ENCODE results near the gene TYW1.
"Not testable (repeated sequence)": the region's sequence is repeated elsewhere in the genome, so short reads cannot be mapped to it uniquely, and the experiment has no call there.

Gene TYW1, protein sequence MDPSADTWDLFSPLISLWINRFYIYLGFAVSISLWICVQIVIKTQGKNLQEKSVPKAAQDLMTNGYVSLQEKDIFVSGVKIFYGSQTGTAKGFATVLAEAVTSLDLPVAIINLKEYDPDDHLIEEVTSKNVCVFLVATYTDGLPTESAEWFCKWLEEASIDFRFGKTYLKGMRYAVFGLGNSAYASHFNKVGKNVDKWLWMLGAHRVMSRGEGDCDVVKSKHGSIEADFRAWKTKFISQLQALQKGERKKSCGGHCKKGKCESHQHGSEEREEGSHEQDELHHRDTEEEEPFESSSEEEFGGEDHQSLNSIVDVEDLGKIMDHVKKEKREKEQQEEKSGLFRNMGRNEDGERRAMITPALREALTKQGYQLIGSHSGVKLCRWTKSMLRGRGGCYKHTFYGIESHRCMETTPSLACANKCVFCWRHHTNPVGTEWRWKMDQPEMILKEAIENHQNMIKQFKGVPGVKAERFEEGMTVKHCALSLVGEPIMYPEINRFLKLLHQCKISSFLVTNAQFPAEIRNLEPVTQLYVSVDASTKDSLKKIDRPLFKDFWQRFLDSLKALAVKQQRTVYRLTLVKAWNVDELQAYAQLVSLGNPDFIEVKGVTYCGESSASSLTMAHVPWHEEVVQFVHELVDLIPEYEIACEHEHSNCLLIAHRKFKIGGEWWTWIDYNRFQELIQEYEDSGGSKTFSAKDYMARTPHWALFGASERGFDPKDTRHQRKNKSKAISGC

DNA sequence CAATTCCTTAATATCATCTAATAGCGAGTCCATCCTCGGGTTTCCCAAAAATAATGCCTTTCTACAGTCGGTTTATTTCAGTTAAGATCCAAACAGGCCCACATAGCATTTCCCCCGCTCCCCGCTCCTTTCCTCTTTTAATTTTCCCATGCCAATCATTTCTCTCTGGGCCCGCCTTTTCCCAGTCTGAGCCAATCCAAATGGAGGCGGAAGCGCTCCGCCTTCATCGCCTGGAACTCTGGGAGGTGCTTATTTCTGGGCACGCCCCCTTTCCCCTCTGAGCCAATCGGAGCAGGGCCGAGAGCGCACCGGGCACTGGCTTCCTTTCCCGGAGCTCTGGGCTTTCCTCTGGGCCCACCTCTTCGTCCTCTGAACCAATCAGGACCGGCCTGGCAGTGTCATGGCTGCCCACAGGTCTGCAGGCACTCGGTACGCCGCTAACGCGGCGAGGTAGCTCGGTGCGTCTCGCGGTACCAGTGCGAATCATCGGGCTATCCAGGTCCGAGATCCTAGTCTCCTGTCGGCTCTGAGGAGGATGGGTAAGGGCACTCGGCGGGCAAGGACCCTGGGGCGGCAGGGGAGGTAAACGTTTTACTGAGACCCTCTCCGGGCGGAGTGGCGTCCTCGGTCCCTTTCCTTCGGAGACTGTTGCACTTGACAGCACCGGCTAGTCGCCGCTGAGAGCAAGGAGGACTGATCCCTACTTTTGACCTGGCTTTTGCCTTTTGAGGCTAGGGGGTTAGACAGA is at the start of gene TYW1:
TSS of gene TYW1 (plus strand) at position 390 of the 748 bp plus-strand sequence. CDS start at position 536, 146 bp downstream.
- DNase-seq, result peak; percentile 98

DNA sequence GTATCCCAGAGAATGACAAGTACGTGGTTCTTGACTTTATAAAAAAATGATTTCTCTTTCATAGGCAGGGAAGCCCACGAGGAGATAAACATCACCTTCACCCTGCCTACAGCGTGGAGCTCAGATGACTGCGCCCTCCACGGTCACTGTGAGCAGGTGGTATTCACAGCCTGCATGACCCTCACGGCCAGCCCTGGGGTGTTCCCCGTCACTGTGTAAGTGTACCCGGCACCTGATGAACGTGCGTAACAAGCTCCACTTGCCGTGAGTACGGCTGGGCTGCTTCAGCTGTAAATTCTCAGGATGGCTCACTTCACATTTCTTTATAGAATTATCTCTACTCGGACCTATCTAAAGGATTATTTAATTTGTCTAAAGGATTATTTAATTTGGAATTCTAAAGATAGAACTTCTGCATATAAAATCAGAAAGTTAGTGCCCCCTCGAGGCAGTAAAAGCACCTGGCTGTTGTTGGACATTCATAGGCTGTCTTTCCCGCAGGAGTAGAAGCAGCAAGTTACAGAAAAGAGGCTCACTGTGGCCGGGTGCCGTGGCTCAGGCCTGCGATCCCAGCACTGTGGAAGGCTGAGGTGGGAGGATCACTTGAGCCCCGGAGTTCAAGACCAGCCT is 48.0 kb upstream of the TYW1 start:
- no peak for DNase-seq

DNA sequence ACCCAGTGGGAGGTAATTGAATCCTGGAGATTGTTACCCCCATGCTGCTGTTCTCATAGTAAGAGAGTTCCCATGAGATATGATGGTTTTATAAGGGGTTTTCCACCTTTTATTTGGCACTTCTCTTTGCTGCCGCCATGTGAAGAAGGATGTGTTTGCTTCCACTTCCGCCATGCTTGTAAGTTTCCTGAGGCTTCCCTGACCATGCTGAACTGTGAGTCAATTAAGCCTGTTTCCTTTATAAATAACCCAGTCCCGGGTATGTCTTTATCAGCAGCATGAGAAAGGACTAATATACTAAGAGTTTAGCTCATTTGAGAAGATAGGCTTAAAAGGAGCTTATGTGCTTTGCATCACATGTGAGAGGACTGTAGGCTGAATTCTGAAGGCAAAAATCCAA is 46.3 kb upstream of the TYW1 start:
- DNase-seq, result no peak

DNA sequence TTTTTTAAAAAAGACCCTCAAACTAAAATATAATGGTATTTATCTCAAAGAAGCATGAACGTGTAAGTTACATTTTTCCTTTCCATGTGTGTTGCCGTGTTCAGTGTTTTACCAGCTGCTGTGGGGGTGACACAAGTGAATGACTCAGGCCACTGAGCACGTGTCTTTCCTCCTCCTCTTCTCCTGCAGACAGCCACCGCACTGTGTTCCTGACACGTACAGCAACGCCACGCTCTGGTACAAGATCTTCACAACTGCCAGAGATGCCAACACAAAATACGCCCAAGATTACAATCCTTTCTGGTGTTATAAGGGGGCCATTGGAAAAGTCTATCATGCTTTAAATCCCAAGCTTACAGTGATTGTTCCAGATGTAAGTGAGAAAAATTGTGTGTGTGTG is 45.9 kb upstream of the TYW1 start:
- no peak for DNase-seq

DNA sequence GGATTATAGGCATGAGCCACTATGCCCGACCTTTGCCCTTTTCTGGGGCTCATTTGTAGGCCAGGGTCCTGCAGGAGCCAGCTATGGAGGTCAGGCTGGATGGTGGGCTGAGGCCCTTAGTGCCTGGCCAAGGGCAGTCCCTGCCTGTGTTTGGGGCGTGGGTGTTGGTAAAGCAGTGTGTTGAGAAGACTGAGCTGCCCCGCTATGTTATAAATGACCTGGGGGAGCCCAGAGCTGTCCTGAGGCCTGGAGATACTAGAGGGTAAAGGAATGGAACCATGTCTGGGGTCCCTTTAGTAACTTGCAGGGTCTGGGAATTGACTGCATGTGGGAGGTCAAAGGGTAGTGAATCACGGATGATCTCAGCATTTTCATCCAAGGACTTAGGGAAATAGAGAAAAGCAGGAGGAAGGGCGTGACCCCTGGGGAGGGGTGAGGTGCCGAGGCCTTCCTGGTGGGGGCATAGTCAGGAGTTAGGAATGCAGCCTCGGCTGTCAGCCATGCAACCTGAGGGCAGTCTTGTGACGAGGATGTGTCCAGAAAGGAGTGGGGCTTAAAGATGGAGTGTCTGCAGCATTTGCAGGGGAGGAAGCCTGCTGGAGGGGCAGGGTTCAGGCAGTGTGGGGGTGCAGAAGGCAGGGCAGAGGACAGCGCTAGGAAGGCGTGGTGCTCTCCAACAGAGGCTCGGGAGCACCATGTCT is 44.1 kb upstream of the TYW1 start:
- DNase-seq, result no peak

DNA sequence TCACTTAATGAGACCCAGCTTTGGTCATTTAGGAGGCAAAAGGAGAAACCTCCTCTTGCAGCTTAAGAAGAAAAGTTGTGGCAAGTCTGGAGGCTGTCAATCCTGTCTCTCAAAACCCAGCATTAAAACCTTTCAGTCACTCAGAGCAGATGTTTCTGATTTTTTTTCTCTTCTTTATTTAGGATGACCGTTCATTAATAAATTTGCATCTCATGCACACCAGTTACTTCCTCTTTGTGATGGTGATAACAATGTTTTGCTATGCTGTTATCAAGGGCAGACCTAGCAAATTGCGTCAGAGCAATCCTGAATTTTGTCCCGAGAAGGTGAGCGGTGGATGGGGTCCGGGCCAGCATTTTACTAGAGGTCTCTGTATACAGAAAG is 43.6 kb upstream of the TYW1 start:
- DNase-seq, result no peak

DNA sequence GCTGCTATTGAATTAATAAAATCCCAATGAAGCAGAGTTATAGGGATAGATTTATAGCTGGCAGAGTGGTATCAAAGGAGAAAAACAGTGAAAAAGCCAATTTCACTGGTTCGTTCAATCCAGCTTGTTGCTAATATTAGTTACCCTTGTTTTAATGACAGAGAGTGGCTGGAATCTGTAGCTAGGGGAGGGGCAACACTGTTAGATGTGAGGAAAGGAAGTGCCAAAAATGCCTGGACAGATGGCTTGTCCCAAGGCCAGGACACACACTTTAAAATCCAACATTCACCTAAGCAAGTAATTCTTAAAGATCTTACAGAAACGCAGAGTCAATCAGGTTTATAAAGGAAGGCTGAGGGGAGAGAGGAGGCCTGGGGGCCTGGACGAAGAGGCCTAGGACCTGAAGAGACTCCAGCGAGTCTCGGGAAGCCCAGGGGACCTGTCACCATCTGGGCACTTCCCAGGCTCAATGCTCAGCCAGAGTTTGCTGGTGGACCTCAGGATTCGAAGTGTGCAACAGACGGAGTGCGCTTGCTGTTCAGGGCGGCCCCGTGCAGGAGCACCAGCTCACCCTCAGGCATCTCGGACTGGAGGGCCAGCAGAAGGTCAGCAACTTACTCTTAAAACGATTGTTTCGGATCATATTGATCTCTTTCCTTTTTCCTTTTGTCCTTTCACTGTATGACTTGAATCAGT is 38.9 kb upstream of the TYW1 start:
- no peak for DNase-seq

DNA sequence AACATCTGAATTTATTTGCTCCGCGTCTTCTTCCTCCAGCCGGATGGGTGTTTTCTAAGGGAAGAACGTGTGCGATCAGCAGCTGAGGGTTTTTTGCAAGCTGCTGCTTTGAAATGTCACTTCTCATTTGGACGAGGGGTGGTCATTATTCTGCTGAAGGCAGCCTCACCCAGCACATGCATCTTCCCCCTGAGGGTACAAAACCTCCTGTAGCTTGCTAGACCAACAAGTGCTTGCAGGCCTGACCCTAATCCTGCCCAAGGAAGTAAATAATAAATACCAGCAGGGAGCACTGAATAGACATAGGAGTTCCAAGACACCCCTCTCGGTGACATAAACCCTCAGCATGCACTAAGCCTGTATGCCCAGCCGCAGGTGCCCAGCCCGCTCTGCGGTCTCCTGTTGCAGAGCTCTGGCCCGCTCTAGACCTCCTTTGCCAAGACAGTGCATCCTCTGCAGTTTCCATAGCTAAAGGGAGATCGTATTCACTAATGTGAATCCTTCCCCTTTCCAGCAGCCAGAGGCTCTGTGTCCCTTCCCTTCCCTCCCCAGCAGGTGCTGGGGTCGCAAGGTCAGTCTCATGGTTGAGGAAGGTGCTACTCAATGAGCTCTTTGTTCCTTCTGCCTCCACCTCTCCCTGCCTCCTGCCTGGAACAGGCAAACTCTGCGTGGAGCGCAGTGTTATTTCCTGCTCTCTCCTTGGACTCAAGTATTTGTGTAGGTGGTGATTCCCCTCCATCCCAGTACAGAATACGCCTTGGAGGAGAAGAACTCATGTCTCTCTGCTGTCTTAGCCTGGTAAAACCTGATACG is 37.9 kb upstream of the TYW1 start:
- DNase-seq, result no peak

DNA sequence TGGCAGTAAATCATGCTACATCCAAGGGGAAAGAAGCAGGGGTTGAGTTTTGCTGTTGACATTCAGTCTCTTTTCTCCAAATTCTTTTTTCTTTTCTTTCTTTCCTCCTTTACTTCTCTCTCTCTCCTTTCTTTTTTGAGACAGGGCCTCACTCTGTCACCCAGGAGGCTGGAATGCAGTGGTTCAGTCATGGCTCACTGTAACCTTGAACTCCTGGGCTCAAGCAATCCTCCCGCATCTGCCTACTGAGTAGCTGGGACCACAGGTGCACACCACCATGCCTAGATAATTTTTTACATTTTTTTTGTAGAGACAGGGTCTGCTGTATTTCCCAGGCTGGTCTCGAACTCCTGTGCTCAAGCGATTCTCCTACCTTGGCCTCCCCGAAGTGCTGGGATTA is 36.4 kb upstream of the TYW1 start:
- DNase-seq, result no peak

DNA sequence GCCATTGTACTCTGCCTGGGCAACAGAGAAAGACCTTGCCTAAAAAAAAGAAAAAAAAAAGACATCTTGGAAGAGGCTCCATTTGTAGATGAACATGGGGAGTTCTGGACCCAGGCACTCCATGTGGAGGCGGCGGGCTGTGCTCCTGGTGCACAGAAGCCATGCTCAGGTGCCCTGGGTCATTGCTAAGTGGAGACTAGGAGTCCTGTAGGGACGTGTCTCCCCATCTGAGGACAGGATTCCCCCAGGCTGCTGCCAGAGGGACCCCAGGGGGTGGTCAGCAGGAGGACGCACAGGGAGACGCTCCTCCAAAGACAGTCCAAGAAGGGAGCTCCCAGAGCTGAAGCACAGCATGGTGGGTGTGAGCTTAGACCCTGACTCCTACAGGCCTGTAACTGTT is 35.5 kb upstream of the TYW1 start:
- no peak for DNase-seq

DNA sequence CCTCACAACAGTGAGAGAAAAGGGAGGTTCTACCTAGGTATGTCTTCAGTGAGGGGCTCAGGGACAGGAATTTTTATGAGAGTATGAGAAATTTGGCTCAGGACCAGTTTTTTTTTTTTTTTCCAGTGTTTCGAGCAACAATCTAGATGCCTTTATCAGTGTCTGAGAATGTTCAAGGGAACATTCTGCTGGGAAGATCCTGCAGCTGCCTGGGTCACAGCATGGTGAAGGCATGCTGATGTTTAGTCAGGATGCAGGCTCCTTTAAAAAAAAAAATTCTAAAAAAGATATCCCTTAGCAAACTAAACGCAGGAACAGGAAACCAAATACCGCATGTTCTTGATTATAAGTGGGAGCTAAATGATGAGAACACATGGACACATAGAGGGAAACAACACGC is 32.2 kb upstream of the TYW1 start:
- DNase-seq, result no peak

DNA sequence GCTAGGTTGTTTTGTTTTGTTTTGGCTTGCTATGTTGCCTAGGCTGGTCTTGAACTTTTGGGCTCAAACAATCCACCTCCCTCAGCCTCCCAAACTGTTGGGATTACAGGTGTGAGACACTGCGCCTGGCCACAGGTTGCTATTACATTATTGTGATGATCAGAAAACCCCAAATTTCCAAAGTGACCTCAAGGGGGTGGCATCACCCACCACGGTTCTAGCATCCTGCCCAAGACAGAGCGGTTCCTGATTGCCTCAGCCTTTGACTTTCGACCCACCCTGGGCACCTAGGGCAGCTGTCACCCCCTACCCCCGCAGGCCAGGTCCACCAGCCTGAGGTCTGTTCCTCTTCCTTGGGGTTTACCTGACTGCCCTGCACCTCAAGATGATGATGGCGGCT is 29.6 kb upstream of the TYW1 start:
- DNase-seq, result no peak

DNA sequence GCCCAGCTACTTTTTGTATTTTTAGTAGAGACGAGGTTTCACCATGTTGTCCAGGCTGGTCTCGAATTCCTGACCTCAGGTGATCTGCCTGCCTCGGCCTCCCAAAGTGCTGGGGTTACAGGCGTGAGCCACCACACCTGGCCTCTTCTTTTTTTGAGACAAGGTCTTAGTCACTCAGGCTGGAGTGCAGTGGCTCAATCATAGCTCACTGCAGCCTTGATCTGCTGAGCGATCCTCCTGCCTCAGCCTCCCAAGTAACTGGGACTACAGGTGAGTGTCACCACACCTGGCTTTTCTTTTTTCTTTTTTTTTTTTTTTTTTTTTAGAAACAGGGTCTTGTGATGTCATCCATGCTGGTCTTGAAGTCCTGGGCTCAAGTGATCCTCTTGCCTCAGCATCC is 27.6 kb upstream of the TYW1 start:
- DNase-seq, result not testable (repeated sequence)

DNA sequence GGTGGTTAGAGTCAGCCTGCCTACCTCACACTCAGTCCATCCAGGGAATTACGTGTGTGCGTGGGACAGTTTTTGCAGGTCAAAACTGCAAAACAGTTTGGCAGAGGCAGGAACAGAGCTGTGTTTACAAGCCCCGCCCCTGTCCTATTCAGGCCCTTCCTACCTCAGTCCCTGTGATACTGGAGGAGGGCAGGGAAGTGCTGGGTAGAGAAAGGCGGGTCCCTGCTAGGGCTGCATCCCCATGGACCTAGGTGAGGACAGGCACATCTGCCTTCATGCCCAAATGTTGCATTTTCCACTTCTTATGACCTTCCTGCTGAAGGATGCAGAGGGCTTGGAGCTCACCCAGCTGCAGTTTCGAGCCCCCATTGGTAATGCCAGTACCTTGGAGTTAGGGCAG is 26.3 kb upstream of the TYW1 start:
- no peak for DNase-seq

DNA sequence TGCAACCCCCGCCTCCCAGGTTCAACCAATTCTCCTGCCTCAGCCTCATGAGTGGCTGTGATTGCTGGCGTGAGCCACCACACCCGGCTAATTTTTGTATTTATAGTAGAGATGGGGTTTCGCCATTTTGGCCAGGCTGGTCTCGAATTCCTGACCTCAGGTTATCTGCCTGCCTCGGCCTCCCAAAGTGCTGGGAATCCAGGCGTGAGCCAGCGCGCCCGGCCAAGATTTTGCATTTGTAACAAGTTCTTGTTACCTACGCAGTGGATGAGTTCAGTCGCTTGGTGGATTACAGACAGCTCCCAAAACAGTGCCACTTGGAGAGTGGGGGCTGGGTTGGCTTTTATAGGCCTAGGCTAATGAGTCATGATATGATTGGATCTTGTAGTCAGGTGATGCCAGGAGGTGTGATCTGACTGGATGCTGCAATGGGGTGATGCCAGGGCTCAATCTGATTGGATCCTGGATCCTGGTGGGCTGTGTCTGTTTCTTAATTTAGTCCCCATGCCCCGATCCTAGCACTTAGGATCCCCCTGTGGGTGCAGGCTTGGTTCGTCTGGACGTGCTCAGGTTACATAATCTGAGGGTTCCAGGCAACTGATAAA is 21.5 kb upstream of the TYW1 start:
- DNase-seq, result no peak

DNA sequence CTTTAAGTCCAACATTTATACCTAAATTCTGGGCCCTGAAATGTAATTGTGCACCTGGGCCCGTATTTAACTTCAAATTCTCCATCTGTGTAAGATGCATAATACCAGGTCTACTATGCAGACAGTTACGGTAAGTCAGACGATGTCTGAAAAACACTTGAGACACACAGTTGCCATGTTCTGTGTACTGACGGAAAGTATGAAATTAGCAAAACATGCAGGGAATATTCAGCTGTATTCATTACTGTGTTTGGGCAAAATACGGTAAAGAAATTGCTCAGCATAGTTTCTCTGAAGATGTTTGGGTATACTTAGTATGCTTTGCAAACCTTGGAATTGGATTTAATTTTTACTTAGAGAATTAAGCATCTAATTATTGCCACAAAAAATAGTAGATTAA is 18.3 kb upstream of the TYW1 start:
- DNase-seq, result not testable (repeated sequence)

DNA sequence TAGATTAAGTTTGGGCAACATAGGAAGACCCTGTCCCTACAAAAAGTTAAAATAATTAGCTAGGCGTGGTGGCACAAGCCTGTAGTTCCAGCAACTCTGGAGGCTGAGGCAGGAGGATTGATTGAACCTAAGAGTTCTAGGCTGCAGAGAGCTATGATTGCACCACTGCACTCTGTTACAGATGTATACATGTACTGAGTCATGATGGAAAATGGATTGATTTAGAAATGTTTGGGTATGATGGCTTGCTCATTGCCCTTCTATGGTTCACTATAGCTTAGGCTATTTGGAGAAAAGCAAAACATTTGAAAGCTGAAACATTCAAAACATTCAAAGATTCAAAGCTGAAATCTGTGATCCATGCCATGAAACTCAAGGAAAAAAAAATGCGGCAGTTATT is 17.6 kb upstream of the TYW1 start:
- DNase-seq, result not testable (repeated sequence)

DNA sequence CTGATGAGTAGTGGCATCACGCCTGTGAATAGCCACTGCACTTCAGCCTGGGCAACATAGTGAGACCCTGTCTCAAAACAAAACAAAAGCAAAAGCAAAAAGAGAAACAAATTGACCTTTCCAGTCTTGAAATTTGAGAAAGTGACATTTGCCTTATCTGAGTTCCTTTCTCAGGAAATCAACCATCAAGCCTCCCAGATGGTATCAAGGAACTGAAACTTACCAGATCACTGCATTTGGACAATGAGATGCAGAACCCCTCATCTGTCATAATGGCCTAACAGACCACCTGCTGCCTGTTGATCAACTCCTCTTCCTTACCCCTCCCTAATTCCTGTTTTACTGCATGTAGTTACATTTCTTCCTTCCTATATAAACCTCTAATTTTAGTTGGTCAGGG is 16.3 kb upstream of the TYW1 start:
- not testable (repeated sequence) for DNase-seq

DNA sequence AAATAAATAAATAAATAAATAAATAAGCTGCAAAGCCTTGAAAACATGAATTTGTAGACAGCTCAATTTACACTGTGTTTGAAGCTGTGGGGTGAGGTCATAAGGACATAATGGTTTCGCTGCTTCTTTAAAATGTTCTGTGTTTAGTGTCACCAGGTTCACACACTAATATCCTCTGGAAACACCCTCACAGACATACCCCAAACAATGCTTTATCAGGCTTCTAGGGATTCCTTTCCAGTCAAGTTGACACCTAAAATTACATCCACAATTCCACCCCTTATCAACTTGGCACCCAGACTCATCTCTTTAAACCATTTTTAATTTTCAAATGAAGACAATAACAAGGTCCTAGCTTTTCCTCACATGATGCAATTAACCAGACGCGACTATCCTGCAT is 7.1 kb upstream of the TYW1 start:
- DNase-seq, result not testable (repeated sequence)

DNA sequence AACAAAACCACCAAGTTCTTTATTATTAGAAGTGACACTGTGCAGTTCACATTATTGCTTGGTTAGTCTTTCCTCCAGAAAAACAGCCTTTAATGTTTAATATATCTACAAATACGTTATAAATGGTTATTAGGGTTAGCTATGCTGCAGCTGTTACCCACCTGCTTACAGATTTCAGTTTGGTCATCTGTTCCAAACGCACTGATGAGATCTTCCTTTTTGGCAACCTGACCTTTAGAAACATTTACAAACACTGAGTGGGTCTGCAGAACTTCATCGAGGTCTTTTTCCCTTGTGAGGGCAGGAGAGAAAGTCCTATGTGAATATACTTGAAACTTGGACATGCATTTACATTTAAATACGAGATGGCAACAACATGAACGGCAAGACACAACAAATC is 2.6 kb upstream of the TYW1 start:
- DNase-seq, result not testable (repeated sequence)

DNA sequence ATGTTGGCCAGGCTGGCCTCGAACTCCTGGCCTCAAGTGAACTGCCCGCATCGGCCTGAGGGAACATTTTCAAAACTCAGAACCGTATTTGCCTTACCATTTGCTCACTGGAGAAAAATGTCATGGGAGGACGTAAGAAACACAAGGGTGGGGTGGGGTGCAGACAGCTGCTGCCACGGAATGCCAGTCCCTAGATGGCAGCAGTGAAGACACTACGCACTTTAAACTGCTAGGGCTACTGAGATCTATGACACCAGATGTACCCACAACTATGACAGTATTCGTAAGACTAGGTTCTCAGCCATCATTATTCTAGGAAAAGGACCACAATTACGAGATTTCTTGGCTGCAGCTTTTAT is 2.0 kb upstream of the TYW1 start:
- DNase-seq, result peak; percentile 61

Data from CD4-positive, alpha-beta T cell treated with Interleukin-6 for 4 hours (primary cell).